Cardiac fibroblast (primary cell): ENCODE results near the gene MACF1.
A peak's percentile ranks its signal among the peaks of the same experiment; 100 is the strongest.

Experiments used
- DNase-seq, 2 donors: peaks; one replicate each; pipeline versions ENCODE4 v3.0.0 to v3.0.0-alpha.2; 2010; ENCODE audit warnings: low read depth in 2 of 2
- H3K4me3 ChIP-seq, 2 donors: replicated peaks in 1 of 2; 1 replicate in 1 of 2; 2 replicates in 1 of 2; pipeline ENCODE4 v1.5.1; 2011; ENCODE audit warnings: low read depth in 2 of 2, low read length in 2 of 2, mild to moderate bottlenecking in 2 of 2, moderate library complexity in 1 of 2
- TF ChIP-seq, protein P1 (sequence below): IDR thresholded peaks from one replicate; pipeline ENCODE4 v1.5.1; 2011; ENCODE audit warnings: low read depth, mild to moderate bottlenecking, low read length, inconsistent platforms

The MACF1 gene

DNA sequence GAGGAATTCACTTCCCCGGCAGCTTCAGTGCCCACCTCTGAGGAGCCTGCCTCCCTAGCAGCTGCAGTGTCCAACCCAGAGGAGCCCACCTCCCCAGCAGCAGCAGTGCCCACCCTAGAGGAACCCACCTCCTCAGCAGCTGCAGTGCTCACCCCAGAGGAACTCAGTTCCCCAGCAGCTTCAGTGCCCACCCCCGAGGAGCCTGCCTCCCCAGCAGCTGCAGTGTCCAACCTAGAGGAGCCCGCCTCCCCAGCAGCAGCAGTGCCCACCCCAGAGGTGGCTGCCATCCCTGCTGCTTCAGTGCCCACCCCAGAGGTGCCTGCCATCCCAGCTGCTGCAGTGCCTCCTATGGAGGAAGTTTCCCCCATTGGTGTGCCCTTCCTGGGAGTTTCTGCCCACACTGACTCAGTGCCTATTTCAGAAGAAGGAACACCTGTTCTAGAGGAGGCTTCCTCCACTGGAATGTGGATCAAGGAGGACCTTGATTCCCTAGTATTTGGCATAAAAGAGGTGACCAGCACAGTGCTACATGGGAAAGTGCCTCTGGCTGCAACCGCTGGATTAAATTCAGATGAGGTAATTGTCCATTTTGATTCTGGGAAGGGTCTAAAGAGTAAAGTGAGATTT, 209.5 kb downstream of the MACF1 start:
- no peak for DNase-seq

DNA sequence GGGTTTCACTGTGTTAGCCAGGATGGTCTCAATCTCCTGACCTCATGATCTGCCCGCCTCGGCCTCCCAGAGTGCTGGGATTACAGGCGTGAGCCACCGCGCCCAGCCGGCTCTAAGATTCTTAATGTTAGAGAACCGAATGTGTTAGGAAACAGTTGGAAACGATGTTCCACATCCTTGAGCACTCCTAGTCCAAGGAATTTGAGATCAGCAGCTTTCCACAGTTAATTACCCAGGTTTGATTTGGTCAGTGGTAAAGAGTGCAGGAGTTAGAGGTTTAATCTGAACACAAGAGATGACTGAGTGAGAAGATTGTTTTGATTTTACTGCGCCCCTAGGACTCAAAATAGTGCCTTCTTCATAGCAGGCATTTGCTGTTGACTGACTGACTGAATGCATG, 211.1 kb downstream of the MACF1 start:
- TF ChIP-seq, protein P1, sequence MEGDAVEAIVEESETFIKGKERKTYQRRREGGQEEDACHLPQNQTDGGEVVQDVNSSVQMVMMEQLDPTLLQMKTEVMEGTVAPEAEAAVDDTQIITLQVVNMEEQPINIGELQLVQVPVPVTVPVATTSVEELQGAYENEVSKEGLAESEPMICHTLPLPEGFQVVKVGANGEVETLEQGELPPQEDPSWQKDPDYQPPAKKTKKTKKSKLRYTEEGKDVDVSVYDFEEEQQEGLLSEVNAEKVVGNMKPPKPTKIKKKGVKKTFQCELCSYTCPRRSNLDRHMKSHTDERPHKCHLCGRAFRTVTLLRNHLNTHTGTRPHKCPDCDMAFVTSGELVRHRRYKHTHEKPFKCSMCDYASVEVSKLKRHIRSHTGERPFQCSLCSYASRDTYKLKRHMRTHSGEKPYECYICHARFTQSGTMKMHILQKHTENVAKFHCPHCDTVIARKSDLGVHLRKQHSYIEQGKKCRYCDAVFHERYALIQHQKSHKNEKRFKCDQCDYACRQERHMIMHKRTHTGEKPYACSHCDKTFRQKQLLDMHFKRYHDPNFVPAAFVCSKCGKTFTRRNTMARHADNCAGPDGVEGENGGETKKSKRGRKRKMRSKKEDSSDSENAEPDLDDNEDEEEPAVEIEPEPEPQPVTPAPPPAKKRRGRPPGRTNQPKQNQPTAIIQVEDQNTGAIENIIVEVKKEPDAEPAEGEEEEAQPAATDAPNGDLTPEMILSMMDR: no peak
- H3K4me3 ChIP-seq: no peak overlapping the region
- no peak for DNase-seq

More for the DNA sequence above, 209.5 kb downstream of the MACF1 start:
- peak overlapping the region in 1 of 2 donors; percentile 24 for H3K4me3 ChIP-seq
- TF ChIP-seq, protein P1: no peak

DNA sequence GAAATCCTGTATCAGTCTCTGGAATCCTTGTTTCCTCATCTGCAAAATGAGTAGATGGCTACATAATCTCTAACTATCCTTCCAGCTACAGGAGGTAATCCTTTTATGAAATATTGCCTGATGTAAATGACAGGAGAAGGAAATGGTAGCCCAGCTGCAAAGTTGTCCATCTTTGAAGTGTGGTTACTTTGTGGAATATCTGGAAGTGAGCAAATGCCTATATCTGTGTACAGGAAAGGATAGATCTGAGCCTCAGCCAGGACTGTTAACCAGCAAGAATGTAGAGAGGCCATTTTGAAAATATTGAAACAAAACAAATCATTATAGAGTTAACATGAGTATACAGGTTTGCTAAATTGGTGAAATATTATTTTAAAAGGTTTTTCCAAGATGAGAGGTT, 212.1 kb downstream of the MACF1 start:
- no peak for DNase-seq

DNA sequence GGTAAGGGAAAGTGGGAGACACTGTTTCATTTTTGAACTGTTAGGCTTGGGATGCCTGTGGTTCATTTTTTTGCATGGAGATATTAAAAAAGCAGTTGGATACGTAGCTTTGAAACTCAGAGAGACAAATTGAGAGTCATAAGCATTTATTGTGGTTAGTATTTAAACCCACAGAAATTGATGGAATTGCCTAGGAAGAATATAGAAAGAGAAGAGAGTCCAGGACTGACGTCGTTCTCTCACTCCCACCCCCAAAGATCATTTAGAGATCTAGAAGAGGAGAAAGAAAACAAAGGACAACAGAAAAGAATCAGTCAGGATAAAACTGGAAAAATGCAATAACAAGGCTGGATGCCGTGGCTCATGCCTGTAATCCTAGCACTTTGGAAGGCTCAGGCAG, 213.7 kb downstream of the MACF1 start:
- no peak overlapping the region for H3K4me3 ChIP-seq
- TF ChIP-seq, protein P1: no peak
- DNase-seq: no peak

More for the DNA sequence above, 212.1 kb downstream of the MACF1 start:
- no peak overlapping the region for H3K4me3 ChIP-seq
- TF ChIP-seq, protein P1: no peak

DNA sequence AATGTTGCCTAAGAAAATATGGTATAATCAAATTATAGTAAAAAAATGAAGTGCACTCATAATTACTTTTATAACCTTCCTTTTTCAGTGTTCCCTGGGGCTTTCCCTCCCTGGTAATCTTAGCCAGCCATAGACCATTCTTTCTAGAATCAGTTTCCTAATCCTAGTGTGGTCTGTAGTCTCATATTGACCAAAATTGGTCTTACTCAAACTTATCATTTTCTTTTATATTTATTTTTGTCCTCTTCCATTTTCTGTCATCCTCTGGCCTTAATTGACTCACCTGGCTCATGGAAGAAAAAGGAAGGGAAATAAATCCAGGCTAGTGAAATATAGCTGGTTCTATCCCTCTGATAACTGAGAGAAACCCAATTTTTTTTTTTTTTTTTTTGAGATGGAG, 216.0 kb downstream of the MACF1 start:
- no peak for DNase-seq
- TF ChIP-seq, protein P1: no peak
- no peak overlapping the region for H3K4me3 ChIP-seq

DNA sequence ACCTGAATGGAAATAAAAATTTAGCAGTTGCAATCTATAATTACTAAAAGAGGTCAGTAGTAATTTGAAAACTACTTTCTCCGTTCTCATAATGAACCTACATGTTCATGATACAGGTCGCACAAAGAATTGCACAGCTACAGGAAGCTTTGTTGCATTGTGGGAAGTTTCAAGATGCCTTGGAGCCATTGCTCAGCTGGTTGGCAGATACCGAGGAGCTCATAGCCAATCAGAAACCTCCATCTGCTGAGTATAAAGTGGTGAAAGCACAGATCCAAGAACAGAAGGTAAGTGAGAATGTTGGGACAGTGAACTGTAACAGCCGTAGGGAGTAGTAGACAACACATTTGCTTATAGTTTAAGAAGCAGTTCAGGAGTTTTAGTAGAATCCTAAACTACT, 218.1 kb downstream of the MACF1 start:
- DNase-seq: no peak
- H3K4me3 ChIP-seq: no peak overlapping the region
- TF ChIP-seq, protein P1: no peak

DNA sequence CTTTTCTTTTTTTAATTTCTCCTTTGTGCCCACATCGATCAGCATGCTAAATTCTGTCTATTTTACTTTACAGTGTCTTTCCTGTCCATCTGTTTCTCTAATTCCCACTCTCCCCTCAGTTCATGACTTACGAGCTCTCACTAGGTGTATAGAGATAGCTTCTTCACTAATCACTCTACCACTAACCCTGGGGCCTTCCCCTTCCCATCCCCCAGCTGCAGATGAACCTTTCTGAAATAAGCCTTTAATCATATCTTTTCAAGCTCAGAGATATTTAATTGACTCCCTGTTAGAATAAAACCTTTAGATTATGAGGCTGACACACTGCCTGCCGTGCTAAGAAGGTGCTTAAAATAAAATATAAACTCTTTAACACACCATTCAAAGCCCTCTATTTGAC, 220.7 kb downstream of the MACF1 start:
- no peak overlapping the region for H3K4me3 ChIP-seq
- no peak for DNase-seq
- TF ChIP-seq, protein P1: no peak
